ENCODE measurements around the gene SLC24A3. TPM values are rescaled to one million over a fixed set of nuclear protein-coding genes. Genes with fewer than 3 reads are reported as not detected.
A peak's percentile ranks its signal among the peaks of the same experiment; 100 is the strongest.

SLC24A3 gene
- total RNA-seq, 6 donors from 2014 or later, result 6.3 to 10.8 (median 9.3) TPM

DNA sequence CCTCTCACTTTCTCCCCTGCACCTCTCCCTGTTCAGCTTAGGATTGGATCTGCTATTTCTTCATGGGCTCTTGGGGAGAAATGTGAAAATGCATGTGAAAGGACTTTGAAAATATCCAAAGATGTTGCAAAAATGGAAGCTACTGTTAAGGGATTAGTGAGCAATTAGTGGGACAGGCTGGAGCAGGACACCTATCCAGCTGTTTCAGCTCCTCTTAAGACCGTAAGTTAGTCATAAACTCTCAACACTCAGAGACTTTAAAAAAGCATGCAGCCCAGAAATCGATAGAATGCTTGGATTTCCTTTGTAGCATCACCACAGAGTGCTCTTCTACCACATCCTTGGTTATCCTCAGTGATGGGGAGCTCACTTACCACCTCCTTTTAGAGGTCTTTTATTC is 88.7 kb downstream of the SLC24A3 start:
- ATAC-seq (ENCODE audit: low FRiP score in 2 of 2), result no peak
- TF ChIP-seq EP300 (IDR thresholded peaks at IDR 0.05), result no peak
- TF ChIP-seq POLR2AphosphoS5 (IDR thresholded peaks at IDR 0.05), result no peak
- no peak for TF ChIP-seq POLR2A (IDR thresholded peaks at IDR 0.05)
- TF ChIP-seq, protein P1, sequence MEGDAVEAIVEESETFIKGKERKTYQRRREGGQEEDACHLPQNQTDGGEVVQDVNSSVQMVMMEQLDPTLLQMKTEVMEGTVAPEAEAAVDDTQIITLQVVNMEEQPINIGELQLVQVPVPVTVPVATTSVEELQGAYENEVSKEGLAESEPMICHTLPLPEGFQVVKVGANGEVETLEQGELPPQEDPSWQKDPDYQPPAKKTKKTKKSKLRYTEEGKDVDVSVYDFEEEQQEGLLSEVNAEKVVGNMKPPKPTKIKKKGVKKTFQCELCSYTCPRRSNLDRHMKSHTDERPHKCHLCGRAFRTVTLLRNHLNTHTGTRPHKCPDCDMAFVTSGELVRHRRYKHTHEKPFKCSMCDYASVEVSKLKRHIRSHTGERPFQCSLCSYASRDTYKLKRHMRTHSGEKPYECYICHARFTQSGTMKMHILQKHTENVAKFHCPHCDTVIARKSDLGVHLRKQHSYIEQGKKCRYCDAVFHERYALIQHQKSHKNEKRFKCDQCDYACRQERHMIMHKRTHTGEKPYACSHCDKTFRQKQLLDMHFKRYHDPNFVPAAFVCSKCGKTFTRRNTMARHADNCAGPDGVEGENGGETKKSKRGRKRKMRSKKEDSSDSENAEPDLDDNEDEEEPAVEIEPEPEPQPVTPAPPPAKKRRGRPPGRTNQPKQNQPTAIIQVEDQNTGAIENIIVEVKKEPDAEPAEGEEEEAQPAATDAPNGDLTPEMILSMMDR (IDR thresholded peaks at IDR 0.05), result no peak
- H3K4me3 ChIP-seq, result no peak overlapping the region
- H3K27ac ChIP-seq, result no peak overlapping the region
- no peaks in the 10 kb centered on the region for H3K9me3 ChIP-seq
- no peak for DNase-seq
- H3K27me3 ChIP-seq, result no peaks in the 10 kb centered on the region
- H3K36me3 ChIP-seq, result no peaks in the 10 kb centered on the region
- WGBS, 2 donors, result 66 to 70% methylated on average over 2 of the region's 2 CpGs
- no peaks in the 10 kb centered on the region for H3K4me1 ChIP-seq

DNA sequence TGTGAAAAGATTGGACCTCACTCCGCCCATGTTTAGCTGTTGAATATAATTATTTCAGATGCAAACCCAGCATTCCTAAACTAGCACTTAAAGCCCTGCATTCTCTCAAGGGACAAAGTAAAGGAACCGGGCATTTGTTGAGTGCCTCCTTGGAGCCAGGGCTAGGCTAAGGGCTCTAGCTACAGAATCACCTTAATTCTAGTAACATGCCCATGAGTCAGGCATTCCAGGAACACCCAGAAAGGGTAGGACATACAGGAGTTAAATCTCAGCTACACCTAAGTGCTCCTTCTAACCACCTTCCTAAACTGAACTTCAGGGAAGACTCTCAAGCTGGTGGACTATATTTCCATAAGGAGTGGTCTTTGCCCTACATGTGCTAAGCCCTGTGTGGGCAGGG is 89.4 kb downstream of the SLC24A3 start:
- Histone ChIP-seq H3K36me3 (no peaks in the 10 kb centered on the region), H3K4me1 (no peaks in the 10 kb centered on the region), H3K27ac (no peak overlapping the region), H3K4me3 (no peak overlapping the region), H3K27me3 (no peaks in the 10 kb centered on the region), H3K9me3 (no peaks in the 10 kb centered on the region)
- peak in 1 of 2 donors; percentile 90 for ATAC-seq (ENCODE audit: low FRiP score in 2 of 2)
- DNase-seq, result peak in 1 of 2 donors; percentile 50
- WGBS, 2 donors, result 59 to 69% methylated on average over 2 of the region's 2 CpGs
- TF ChIP-seq, protein P1 (IDR thresholded peaks at IDR 0.05), result no peak
- peak in 2 of 4 donors; percentile 2 to 28 for TF ChIP-seq EP300 (IDR thresholded peaks at IDR 0.05)

- Histone ChIP-seq H3K27ac (no peak overlapping the region), H3K36me3 (no peaks in the 10 kb centered on the region), H3K4me3 (no peak overlapping the region), H3K4me1 (no peaks in the 10 kb centered on the region), H3K9me3 (no peaks in the 10 kb centered on the region), H3K27me3 (no peaks in the 10 kb centered on the region)
- WGBS, 2 donors, result 73 to 77% methylated on average over 3 of the region's 3 CpGs
- DNase-seq, result no peak
- ATAC-seq (ENCODE audit: low FRiP score in 2 of 2), result no peak
- no peak for TF ChIP-seq POLR2A (IDR thresholded peaks at IDR 0.05)
- TF ChIP-seq EP300 (IDR thresholded peaks at IDR 0.05), result no peak
- TF ChIP-seq POLR2AphosphoS5 (IDR thresholded peaks at IDR 0.05), result no peak
- TF ChIP-seq, protein P1 (IDR thresholded peaks at IDR 0.05), result no peak
These were observed 90.3 kb downstream of the SLC24A3 start for GRCh38 chr20:19302714-19303113.

- no peaks in the 10 kb centered on the region for H3K27me3 ChIP-seq
- peak overlapping the region in 1 of 4 donors; percentile 3 for H3K27ac ChIP-seq
- H3K4me3 ChIP-seq, result no peak overlapping the region
- no peaks in the 10 kb centered on the region for H3K36me3 ChIP-seq
- WGBS, 2 donors, result 61 to 66% methylated on average over 5 of the region's 5 CpGs
- H3K9me3 ChIP-seq, result no peaks in the 10 kb centered on the region
- H3K4me1 ChIP-seq, result no peaks in the 10 kb centered on the region
- ATAC-seq (ENCODE audit: low FRiP score in 2 of 2) (no peak), DNase-seq (peak in 1 of 2 donors; percentile 49)
- TF ChIP-seq POLR2AphosphoS5 (IDR thresholded peaks at IDR 0.05) (no peak), EP300 (IDR thresholded peaks at IDR 0.05) (no peak)
These were observed 91.9 kb downstream of the SLC24A3 start for GRCh38 chr20:19304389-19304788.

DNA sequence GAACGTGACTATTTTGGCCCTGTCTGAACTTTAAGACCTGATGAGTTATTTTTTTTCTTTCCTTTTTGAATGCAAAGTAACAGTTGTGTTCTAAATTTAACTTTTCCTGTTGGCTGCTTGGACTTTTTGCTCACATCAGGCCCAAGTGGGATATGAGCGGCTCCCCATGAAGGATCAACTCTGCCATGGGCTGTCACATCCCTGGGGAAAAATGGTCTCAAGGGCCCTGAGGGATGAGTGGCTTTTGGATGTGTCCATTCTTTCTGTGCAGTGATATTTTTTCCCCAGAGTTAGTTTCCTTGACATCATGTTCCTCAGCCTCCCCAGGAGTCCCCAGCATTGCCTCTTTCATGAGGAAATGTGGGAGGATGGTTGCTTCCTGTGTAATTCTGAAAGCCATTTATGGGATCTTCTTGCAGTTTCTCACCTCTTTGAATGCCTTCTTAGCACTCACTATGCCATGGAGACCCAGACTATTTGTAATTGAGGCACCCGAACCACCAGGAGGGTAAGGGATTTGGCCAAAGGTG is 92.5 kb downstream of the SLC24A3 start:
- H3K27me3 ChIP-seq, result no peaks in the 10 kb centered on the region
- H3K36me3 ChIP-seq, result no peaks in the 10 kb centered on the region
- peak overlapping the region in 1 of 4 donors; percentile 3 for H3K27ac ChIP-seq
- ATAC-seq (ENCODE audit: low FRiP score in 2 of 2), result no peak
- no peak overlapping the region for H3K4me3 ChIP-seq
- H3K9me3 ChIP-seq, result no peaks in the 10 kb centered on the region
- H3K4me1 ChIP-seq, result no peaks in the 10 kb centered on the region
- TF ChIP-seq EP300 (IDR thresholded peaks at IDR 0.05), result no peak
- TF ChIP-seq POLR2A (IDR thresholded peaks at IDR 0.05), result no peak
- TF ChIP-seq, protein P1 (IDR thresholded peaks at IDR 0.05), result no peak
- WGBS, 2 donors, result 63 to 76% methylated on average over 3 of the region's 3 CpGs
- DNase-seq, result no peak

All from upper lobe of left lung (tissue), 6 donors.